ENCODE data around the gene HSD17B4.

GRCh38 chr5:119453040-119453373 lies 710 bp downstream of the HSD17B4 start:
- TF ChIP-seq CTCF (IDR thresholded peaks at IDR 0.05) (no peak), POLR2A (IDR thresholded peaks at IDR 0.05) (no peak)

Measured in ovary (tissue), 3 donors.